GM13977 (cell line): ENCODE data around the gene SCD.

ENCODE experiments used
- DNase-seq: peaks from one replicate; pipeline ENCODE4 v3.0.0; 2012; ENCODE audit warnings: low spot score
- CTCF ChIP-seq: IDR thresholded peaks from 2 replicates; pipeline ENCODE4 v1.5.1; 2012; ENCODE audit warnings: mild to moderate bottlenecking, control low read depth; ENCODE audit not compliant: insufficient read depth; ENCODE audit errors: extremely low read depth, missing control alignments
- in situ Hi-C: fragments of 300-500 bp; cut with MboI; formaldehyde crosslinking; loops from one replicate; pipeline ENCODE4 v1.12.0; 2022; ENCODE audit warnings: low sequenced_read_pairs, low pct_unique_long_range_greater_than_20kb, mixed read lengths, inconsistent platforms; ENCODE audit not compliant: unreplicated experiment

The SCD gene

GRCh38 chr10:100359529-100360150 lies 12.6 kb downstream of the SCD start:
- in situ Hi-C loops, result no loop called here
- DNase-seq, result no peak
- no peak for TF ChIP-seq CTCF

- in situ Hi-C loops, result no loop called here
Measured at GRCh38 chr10:100360234-100360633, 13.2 kb downstream of the SCD start.

GRCh38 chr10:100362570-100363496 lies 15.8 kb downstream of the SCD start:
- TF ChIP-seq CTCF, result no peak
- DNase-seq, result no peak
- in situ Hi-C loops, result no loop called here

More at GRCh38 chr10:100360234-100360633, 13.2 kb downstream of the SCD start:
- DNase-seq, result no peak
- no peak for TF ChIP-seq CTCF

- DNase-seq, result no peak
- in situ Hi-C loops, result no loop called here
- no peak for TF ChIP-seq CTCF
Measured at GRCh38 chr10:100364175-100364574, 17.1 kb downstream of the SCD start.

GRCh38 chr10:100364735-100365391 lies 17.8 kb downstream of the SCD start:
- no peak for TF ChIP-seq CTCF
- no peak for DNase-seq
- in situ Hi-C loops, result no loop called here

GRCh38 chr10:100368721-100369120 lies 21.7 kb downstream of the SCD start:
- no peak for TF ChIP-seq CTCF
- in situ Hi-C loops, result no loop called here

More at GRCh38 chr10:100368721-100369120, 21.7 kb downstream of the SCD start:
- no peak for DNase-seq
